SW480 (cell line): Measurements from ENCODE around the gene NPTXR.
"Not testable (repeated sequence)": the region's sequence is repeated elsewhere in the genome, so short reads cannot be mapped to it uniquely, and the experiment has no call there.

Experiments used
- DNase-seq: peaks from one replicate; pipeline ENCODE4 v3.0.0-alpha.2; 2016; ENCODE audit warnings: low spot score

NPTXR gene

GRCh38 chr22:38830845-38831108, 13.1 kb downstream of the NPTXR start:
- no peak for DNase-seq

- no peak for DNase-seq
These were observed 13.6 kb downstream of the NPTXR start for GRCh38 chr22:38830026-38830844.

DNA sequence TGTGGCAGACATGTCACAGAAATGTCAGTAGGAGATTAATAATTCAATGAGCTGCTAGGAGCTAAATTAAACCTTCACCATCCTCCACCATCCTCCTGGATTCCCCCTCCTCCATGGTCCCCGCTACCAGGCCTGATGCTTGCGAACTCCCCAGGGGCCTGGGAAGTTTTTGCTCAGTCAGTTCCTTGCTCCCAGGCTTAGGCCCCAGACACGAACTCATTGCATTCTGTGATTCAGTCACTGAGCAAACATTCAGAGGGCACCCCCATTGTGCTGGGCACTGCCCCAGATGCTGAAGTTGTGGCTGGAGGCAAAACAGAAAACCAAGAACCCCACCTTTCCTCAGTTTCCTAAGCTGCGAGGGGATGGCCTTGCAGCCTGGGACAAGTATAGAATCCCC, 14.3 kb downstream of the NPTXR start:
- DNase-seq, result no peak

GRCh38 chr22:38828616-38829205, 15.1 kb downstream of the NPTXR start:
- DNase-seq, result no peak

- no peak for DNase-seq
These were observed 15.6 kb downstream of the NPTXR start for GRCh38 chr22:38828191-38828590.

DNA sequence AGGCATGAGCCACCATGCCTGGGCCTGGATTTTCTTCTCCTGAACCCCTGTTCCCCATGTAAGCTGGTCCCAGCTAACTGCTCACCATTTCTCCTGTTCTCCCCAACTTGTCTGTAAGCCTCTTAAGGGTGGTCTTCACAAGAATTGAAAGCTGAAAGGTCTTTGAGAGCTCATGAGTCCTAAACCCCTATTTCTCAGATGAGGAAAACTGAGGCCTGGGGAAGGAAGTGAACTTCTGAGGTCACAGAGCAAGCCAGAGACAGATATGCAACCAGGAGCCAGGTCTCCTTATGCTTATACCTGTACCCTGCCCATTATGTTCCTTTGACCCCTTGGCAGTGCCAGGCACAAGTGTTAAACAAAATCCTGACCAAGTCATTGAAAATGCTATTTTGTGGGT, 16.3 kb downstream of the NPTXR start:
- no peak for DNase-seq

DNA sequence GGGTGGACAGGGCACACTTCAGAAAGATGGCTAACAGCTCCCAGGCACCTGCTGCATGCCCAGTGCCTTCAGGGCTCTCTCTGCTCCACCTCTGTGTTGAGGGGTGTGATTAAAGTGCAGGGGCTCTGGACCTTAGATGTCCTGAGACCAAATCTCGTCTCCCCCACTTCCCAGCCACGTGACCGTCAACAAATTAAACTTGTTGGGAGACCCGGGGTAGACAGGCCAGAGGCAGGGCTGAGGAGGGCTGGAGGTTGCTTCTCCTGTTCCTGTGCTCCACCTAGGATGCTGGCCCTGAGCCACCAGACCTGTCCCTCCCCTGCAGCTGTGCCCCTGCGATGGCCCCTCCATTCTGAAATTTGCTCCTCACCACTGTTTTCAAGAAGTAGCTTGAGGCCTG, 17.0 kb downstream of the NPTXR start:
- no peak for DNase-seq

GRCh38 chr22:38826386-38826785, 17.4 kb downstream of the NPTXR start:
- DNase-seq, result no peak

GRCh38 chr22:38824585-38824984, 19.2 kb downstream of the NPTXR start:
- DNase-seq, result peak; percentile 42

DNA sequence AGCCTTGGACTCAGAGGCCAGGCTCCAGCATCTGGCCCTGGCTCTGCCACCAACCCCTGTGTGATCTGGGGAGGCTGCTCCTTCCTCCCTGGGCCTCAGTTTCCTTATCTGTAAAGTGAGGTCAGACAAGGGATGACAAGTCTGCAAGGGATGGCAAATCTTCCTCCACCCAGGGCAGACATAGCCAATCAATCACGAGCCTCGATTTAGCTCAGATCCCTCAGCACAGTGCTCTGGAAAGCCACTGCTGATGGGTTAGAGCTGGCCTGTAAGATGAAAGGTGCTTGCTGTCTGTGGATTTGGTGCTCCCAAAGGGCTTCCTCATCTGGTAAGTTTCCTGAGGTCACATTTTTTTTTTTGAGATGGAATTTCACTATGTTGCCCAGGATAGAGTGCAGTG, 20.2 kb downstream of the NPTXR start:
- DNase-seq, result no peak

DNA sequence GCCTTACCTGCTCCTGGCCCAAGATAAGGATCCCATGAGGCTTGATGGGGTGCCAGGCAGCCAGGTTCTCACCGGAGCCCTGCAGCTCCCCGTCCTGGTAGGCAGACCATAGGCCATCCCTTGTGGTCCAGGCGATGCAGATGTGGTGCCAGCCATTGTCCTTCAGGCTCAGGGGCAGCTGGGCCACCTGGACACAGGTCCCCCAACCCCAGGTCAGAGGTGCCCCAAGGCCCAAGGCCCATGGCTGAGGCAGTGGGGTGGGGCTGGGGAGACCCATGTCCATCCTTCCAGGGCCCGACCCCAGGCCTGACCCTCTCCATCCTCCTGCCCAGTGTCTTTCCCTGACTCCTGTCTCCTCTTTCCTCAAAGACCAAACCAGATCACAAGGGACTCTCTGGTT, 20.8 kb downstream of the NPTXR start:
- no peak for DNase-seq

- no peak for DNase-seq
These were observed 23.8 kb downstream of the NPTXR start for GRCh38 chr22:38820020-38820419.

GRCh38 chr22:38819387-38819940, 24.4 kb downstream of the NPTXR start:
- no peak for DNase-seq

- DNase-seq, result no peak
These were observed 26.6 kb downstream of the NPTXR start for GRCh38 chr22:38817196-38817595.

- no peak for DNase-seq
These were observed 28.0 kb downstream of the NPTXR start for GRCh38 chr22:38815842-38816241.

DNA sequence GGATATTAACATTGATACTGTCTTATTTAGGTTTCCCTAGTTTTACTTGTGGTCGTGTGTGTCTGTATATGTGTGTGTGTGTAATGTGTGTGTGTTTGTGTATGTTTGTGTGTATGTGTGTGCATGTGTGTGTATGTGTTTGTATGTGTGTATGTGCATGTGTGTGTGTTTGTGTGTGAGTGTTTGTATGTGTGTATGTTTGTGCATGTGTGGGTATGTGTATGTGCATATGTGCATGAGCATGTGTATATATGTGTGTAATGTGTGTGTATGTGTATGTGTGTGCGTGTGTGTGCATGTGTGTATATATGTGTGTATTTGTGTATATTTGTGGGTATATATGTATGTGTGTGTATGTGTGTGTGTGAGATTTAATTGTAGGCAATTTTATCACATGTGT, 32.6 kb downstream of the NPTXR start:
- no peak for DNase-seq

GRCh38 chr22:38805041-38805593, 38.7 kb downstream of the NPTXR start:
- DNase-seq, result not testable (repeated sequence)

GRCh38 chr22:38802671-38803121, 41.1 kb downstream of the NPTXR start:
- DNase-seq, result peak; percentile 29

- DNase-seq, result no peak
These were observed 44.4 kb downstream of the NPTXR start for GRCh38 chr22:38799265-38800002.

DNA sequence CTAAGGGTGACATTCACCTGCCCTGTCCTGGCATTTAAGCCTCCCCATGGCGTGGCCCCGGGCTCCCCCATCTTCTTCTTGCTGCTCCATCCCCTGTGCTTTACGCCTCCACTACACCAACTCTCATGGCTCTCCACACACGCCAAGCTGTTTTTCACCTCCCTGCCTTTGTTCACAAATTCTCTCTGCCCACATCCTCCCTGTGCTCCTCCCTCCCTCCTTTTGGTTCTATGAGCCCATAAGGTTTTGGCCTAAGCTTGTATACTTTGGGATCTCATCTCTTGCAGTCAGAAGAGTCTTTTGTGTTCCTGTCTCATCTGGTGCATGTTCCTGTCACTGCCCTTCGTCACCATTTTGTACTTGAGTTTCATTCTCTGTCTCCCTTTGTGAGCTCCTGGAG, 45.3 kb downstream of the NPTXR start:
- no peak for DNase-seq

DNA sequence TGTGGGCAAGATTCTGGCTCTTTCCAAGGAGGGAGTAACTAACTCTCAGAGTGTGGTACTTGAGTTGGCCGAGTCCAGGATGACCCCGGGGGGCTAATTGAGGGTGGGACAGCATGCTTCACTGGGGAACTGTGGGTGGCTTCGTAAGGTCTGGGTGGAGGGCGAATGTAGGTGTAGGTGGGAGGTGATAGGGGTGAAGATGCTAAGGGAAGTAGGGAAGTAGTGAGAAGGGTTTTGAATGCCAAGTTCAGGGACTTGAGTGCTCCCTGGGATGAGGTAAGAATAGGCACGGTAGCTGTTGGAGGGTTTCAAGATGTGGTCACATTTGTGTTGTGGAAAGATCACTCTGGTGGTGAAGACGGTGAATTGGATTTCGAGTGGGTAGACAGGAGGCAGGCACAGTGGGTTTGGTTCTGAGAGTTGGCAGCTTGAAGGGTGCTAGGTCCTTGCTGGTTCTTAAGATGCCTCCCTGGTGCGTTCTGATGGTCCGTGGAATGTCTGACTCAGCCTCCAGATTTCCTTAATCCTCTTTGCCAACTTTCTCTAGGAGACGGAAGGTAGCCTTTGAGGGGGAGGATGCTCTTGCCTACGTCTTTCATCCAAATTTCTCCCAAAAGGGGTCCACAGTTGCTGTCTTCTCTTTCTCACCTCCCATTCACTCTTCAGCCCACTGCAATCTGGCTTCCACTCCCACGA, 47.4 kb downstream of the NPTXR start:
- no peak for DNase-seq

DNA sequence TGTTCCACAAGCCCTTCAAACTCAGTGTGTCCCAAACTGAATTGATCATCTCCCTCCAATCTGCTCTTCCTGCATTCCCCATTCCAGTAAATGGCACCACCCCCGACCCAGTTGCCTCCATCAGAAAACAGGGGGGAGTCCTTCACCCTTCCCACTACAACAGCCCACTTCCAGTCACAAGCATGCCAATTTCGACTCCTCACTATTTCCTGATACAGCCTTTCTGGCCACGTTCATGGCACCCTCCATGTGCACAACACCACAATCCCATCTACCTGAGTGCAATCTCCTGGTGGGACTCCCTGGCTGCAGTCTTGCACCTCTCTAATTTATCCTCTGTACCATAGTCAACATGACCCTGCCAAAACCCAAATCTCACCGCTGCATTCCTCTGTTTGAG, 48.3 kb downstream of the NPTXR start:
- DNase-seq, result no peak
